Astrocyte (in vitro differentiated cells and primary cell): ENCODE measurements around the gene KANK4. TPM values are rescaled to one million over a fixed set of nuclear protein-coding genes. Genes with fewer than 3 reads are reported as not detected.

ENCODE experiments used
- DNase-seq: peaks from one replicate; pipeline ENCODE4 v3.0.0-alpha.2; 2010; ENCODE audit warnings: low read depth
- FAIRE-seq: peaks from 2 replicates; lab custom pipeline; 2011; peaks lifted over from hg19 to GRCh38; lab: Jason Lieb, UNC
- H2AFZ ChIP-seq: 2 replicates; pipeline ENCODE4 v1.6.0; 2012; ENCODE audit warnings: low read depth, low read length, inconsistent platforms
- H3K27ac ChIP-seq: 2 replicates; pipeline ENCODE4 v1.5.1; 2011; ENCODE audit warnings: low read depth, low read length, inconsistent platforms
- H3K27me3 ChIP-seq: 2 replicates; pipeline ENCODE4 v1.6.0; 2011; ENCODE audit warnings: low read length, inconsistent platforms; ENCODE audit not compliant: insufficient read depth
- H3K36me3 ChIP-seq: 2 replicates; pipeline ENCODE4 v1.5.1; 2011; ENCODE audit warnings: low read length, inconsistent platforms; ENCODE audit not compliant: insufficient read depth
- H3K4me1 ChIP-seq: 2 replicates; pipeline ENCODE4 v1.5.1; 2011; ENCODE audit warnings: low read length, inconsistent platforms; ENCODE audit not compliant: insufficient read depth
- H3K4me2 ChIP-seq: 2 replicates; pipeline ENCODE4 v1.6.0; 2012; ENCODE audit warnings: low read length, inconsistent platforms
- H3K4me3 ChIP-seq: 2 replicates; pipeline ENCODE4 v1.5.1; 2011; ENCODE audit warnings: low read depth, mild to moderate bottlenecking, low read length, inconsistent platforms; ENCODE audit not compliant: insufficient read depth
- H3K79me2 ChIP-seq: 2 replicates; pipeline ENCODE4 v1.6.0; 2012; ENCODE audit warnings: mild to moderate bottlenecking, low read length, inconsistent platforms; ENCODE audit not compliant: insufficient read depth
- H3K9ac ChIP-seq: 2 replicates; pipeline ENCODE4 v1.6.0; 2012; ENCODE audit warnings: mild to moderate bottlenecking, low read length, inconsistent platforms
- H3K9me3 ChIP-seq: 2 replicates; pipeline ENCODE4 v1.5.1; 2012; ENCODE audit warnings: low read depth, mild to moderate bottlenecking, low read length, inconsistent platforms; ENCODE audit not compliant: insufficient read depth
- H4K20me1 ChIP-seq: 2 replicates; pipeline ENCODE4 v1.6.0; 2012; ENCODE audit warnings: low read length, inconsistent platforms; ENCODE audit not compliant: insufficient read depth
- H3K27ac Mint-ChIP-seq: one replicate; pipeline ENCODE4 v1.8.0; 2021; ENCODE audit warnings: mild to moderate bottlenecking, mixed read lengths; ENCODE audit not compliant: unreplicated experiment
- H3K27me3 Mint-ChIP-seq: one replicate; pipeline ENCODE4 v1.8.0; 2021; ENCODE audit warnings: low read depth, mixed read lengths; ENCODE audit not compliant: unreplicated experiment
- H3K36me3 Mint-ChIP-seq: one replicate; pipeline ENCODE4 v1.8.0; 2021; ENCODE audit warnings: low read depth, mixed read lengths; ENCODE audit not compliant: unreplicated experiment
- H3K4me1 Mint-ChIP-seq: one replicate; pipeline ENCODE4 v1.8.0; 2021; ENCODE audit warnings: low read depth, mixed read lengths; ENCODE audit not compliant: unreplicated experiment
- H3K4me3 Mint-ChIP-seq: one replicate; pipeline ENCODE4 v1.8.0; 2021; ENCODE audit warnings: mild to moderate bottlenecking, moderate library complexity, mixed read lengths; ENCODE audit not compliant: unreplicated experiment
- H3K9me3 Mint-ChIP-seq: one replicate; pipeline ENCODE4 v1.8.0; 2021; ENCODE audit warnings: mild to moderate bottlenecking, mixed read lengths; ENCODE audit not compliant: unreplicated experiment
- EZH2 ChIP-seq: IDR thresholded peaks from 2 replicates; pipeline ENCODE4 v1.6.1; 2012; ENCODE audit warnings: mild to moderate bottlenecking, low read length, inconsistent platforms; ENCODE audit not compliant: insufficient read depth
- total RNA-seq: library from RNA; stranded (reverse); gene quantifications from 2 replicates; pipeline ENCODE4 v1.2.1, GENCODE V29; 2021
- TF ChIP-seq, protein P1 (sequence below): IDR thresholded peaks from 2 replicates; pipeline ENCODE4 v1.5.1; 2011; ENCODE audit warnings: low read depth, mild to moderate bottlenecking, inconsistent platforms, low read length, moderate library complexity; ENCODE audit not compliant: insufficient read depth

The KANK4 gene
- total RNA-seq, 1 donor from 2014 or later, result 8.5 TPM

DNA sequence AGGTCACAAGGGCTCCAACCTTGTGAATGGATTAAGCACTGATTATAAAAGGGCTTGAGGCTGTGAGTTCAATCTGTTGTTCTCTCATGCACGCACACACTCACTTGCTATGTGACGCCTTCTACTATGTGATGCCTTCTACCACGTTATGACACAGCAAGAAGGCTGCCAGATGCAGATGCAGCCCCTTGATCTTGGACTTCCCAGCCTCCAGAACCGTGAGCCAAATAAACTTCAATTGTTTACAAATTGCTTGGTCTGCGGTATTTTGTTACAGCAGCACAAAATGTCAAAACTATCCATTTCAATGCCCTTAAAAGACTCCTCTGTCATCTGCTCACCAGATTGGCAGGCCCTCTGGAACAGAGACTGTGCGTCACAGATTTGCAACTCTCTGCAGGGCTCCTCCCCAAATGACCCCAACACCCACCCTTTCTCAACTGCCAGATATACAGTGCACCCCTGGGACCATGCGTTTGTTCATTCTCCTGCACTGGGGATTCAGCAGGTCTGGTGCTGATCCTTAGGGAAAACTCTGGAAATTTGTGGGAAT is 47.8 kb upstream of the KANK4 start:
- no peak for FAIRE-seq

DNA sequence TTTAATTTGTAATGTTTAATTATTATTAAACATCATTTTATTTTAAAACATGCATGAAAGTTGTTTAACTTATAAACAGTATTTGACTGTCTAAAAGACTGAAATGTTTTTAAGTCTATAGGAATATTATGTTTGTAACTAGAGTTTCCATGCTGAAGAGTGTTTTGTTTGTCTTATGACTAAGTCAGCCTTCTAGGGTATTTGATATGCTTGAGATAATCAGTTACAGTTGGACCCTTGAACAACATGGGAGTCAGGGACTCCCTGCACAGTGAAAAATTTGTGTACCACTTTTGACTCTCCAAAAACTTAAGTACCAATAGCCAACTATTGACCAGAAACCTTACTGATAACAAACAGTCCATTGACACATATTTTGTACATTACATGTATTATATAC is 45.5 kb upstream of the KANK4 start:
- TF ChIP-seq, protein P1, sequence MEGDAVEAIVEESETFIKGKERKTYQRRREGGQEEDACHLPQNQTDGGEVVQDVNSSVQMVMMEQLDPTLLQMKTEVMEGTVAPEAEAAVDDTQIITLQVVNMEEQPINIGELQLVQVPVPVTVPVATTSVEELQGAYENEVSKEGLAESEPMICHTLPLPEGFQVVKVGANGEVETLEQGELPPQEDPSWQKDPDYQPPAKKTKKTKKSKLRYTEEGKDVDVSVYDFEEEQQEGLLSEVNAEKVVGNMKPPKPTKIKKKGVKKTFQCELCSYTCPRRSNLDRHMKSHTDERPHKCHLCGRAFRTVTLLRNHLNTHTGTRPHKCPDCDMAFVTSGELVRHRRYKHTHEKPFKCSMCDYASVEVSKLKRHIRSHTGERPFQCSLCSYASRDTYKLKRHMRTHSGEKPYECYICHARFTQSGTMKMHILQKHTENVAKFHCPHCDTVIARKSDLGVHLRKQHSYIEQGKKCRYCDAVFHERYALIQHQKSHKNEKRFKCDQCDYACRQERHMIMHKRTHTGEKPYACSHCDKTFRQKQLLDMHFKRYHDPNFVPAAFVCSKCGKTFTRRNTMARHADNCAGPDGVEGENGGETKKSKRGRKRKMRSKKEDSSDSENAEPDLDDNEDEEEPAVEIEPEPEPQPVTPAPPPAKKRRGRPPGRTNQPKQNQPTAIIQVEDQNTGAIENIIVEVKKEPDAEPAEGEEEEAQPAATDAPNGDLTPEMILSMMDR, result no peak
- TF ChIP-seq EZH2, result no peak
- peaks cover 8% of the 10 kb centered on the region for H3K27me3 ChIP-seq

More for the DNA sequence above, 47.8 kb upstream of the KANK4 start:
- H4K20me1 ChIP-seq, result no peaks in the 10 kb centered on the region
- no peak for DNase-seq
- no peak overlapping the region for H2AFZ ChIP-seq
- no peak for TF ChIP-seq EZH2
- TF ChIP-seq, protein P1, result no peak
- H3K79me2 ChIP-seq, result no peaks in the 10 kb centered on the region
- H3K27ac ChIP-seq, result no peak overlapping the region
- no peaks in the 10 kb centered on the region for H3K36me3 ChIP-seq
- peaks cover 10% of the 10 kb centered on the region for H3K27me3 ChIP-seq
- H3K9ac ChIP-seq, result no peak overlapping the region
- Mint-ChIP-seq H3K27ac (no peak overlapping the region), H3K4me1 (no peaks in the 10 kb centered on the region), H3K9me3 (peaks cover 9% of the 10 kb centered on the region), H3K27me3 (no peaks in the 10 kb centered on the region), H3K36me3 (no peaks in the 10 kb centered on the region), H3K4me3 (no peak overlapping the region)
- H3K4me2 ChIP-seq, result no peak overlapping the region
- no peaks in the 10 kb centered on the region for H3K4me1 ChIP-seq
- H3K4me3 ChIP-seq, result no peak overlapping the region
- peaks cover 6% of the 10 kb centered on the region for H3K9me3 ChIP-seq

DNA sequence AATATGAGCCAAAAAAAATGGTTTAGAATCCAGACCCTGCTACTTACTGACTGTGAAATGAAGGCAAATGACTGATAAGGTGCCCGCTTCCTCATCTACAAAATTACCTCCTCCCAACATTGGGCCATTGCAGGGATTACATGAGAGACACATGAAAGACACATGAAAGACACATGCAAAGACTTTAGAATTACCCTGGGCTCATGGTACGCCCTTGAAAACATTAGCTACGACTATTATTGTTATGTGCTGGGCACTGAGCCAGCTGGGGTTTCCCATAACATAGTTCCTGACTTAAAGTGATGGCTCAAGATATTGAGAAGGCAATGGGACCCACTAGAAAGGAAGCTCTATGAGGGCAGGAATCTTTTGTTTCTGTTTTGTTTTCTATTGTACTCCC is 43.7 kb upstream of the KANK4 start:
- no peak overlapping the region for H3K27ac Mint-ChIP-seq
- H3K9ac ChIP-seq, result no peak overlapping the region
- no peaks in the 10 kb centered on the region for H3K79me2 ChIP-seq
- no peak overlapping the region for H3K4me2 ChIP-seq
- TF ChIP-seq, protein P1, result no peak
- TF ChIP-seq EZH2, result no peak
- H2AFZ ChIP-seq, result no peak overlapping the region
- no peaks in the 10 kb centered on the region for H3K27me3 ChIP-seq
- no peaks in the 10 kb centered on the region for H4K20me1 ChIP-seq
- no peaks in the 10 kb centered on the region for H3K36me3 Mint-ChIP-seq
- H3K4me1 Mint-ChIP-seq, result no peaks in the 10 kb centered on the region
- peaks cover 5% of the 10 kb centered on the region for H3K9me3 Mint-ChIP-seq
- no peaks in the 10 kb centered on the region for H3K36me3 ChIP-seq
- peaks cover 4% of the 10 kb centered on the region for H3K9me3 ChIP-seq
- no peak for FAIRE-seq
- H3K4me3 ChIP-seq, result no peak overlapping the region
- no peak for DNase-seq
- H3K27me3 Mint-ChIP-seq, result no peaks in the 10 kb centered on the region
- H3K27ac ChIP-seq, result no peak overlapping the region
- no peaks in the 10 kb centered on the region for H3K4me1 ChIP-seq
- H3K4me3 Mint-ChIP-seq, result no peak overlapping the region

More for the DNA sequence above, 45.5 kb upstream of the KANK4 start:
- Histone ChIP-seq H3K4me1 (no peaks in the 10 kb centered on the region), H3K9me3 (peaks cover 6% of the 10 kb centered on the region), H3K4me2 (no peak overlapping the region), H3K36me3 (no peaks in the 10 kb centered on the region), H3K4me3 (no peak overlapping the region), H2AFZ (no peak overlapping the region), H3K79me2 (no peaks in the 10 kb centered on the region), H3K9ac (no peak overlapping the region), H3K27ac (no peak overlapping the region), H4K20me1 (no peaks in the 10 kb centered on the region)
- FAIRE-seq (no peak), DNase-seq (no peak)
- H3K27me3 Mint-ChIP-seq, result no peaks in the 10 kb centered on the region
- H3K36me3 Mint-ChIP-seq, result no peaks in the 10 kb centered on the region
- H3K4me1 Mint-ChIP-seq, result no peaks in the 10 kb centered on the region
- H3K4me3 Mint-ChIP-seq, result no peak overlapping the region
- peaks cover 9% of the 10 kb centered on the region for H3K9me3 Mint-ChIP-seq
- H3K27ac Mint-ChIP-seq, result no peak overlapping the region
